PC-9 (cell line): ENCODE data around the gene RBMXL2.

Source experiments
- CTCF ChIP-seq: fragments of 200-600 bp; sonication (generic); conservative IDR thresholded peaks from 2 replicates; pipeline ENCODE4 v1.6.1; 2017; ENCODE audit warnings: mixed run types, antibody characterized with exemption, mild to moderate bottlenecking, moderate library complexity
- EZH2 ChIP-seq: fragments of 200-600 bp; sonication (generic); IDR thresholded peaks from 2 replicates; pipeline ENCODE4 v1.8.0; 2017; ENCODE audit warnings: antibody characterized with exemption, low read depth

GRCh38 chr11:7062534-7062933, 26.3 kb upstream of the RBMXL2 start:
- TF ChIP-seq CTCF (no peak), EZH2 (no peak)
